ENCODE measurements around the gene SCRN1. TPM values are rescaled to one million over a fixed set of nuclear protein-coding genes. Genes with fewer than 3 reads are reported as not detected.

SCRN1 gene
- total and polyA plus RNA-seq, 2 experiments from 2014 or later, result 47.1 to 73.5 TPM

- 78% methylated on average over 3 of the region's 3 CpGs for WGBS (ENCODE audit: low lambda C conversion rate, missing lambda C conversion rate)
- H3K79me2 ChIP-seq, result no peaks in the 10 kb centered on the region
- no peak for DNase-seq (ENCODE audit: low spot score)
- no peaks in the 10 kb centered on the region for H4K20me1 ChIP-seq (ENCODE audit: insufficient read depth, poor library complexity, severe bottlenecking)
- no peaks in the 10 kb centered on the region for H3K27me3 ChIP-seq
- H3K4me2 ChIP-seq, result no peak overlapping the region
- TF ChIP-seq EZH2 (IDR thresholded peaks at IDR 0.05; ENCODE audit: borderline replicate concordance) (no peak), EZH2phosphoT487 (IDR thresholded peaks at IDR 0.05; ENCODE audit: low read depth, severe bottlenecking, unreplicated experiment) (no peak), CTCF (IDR thresholded peaks at IDR 0.05; ENCODE audit: poor library complexity) (no peak)
- no peaks in the 10 kb centered on the region for H3K4me1 ChIP-seq (ENCODE audit: insufficient read depth)
- H2AFZ ChIP-seq, result no peak overlapping the region
- no peaks in the 10 kb centered on the region for H3K9me2 ChIP-seq (replicated peaks; ENCODE audit: insufficient read depth)
- no peaks in the 10 kb centered on the region for H3K36me3 ChIP-seq (replicated peaks; ENCODE audit: insufficient read depth, low read depth)
- no peaks in the 10 kb centered on the region for H3K9me3 ChIP-seq (ENCODE audit: low read depth)
- H3K27ac ChIP-seq, result no peak overlapping the region
- H3K4me3 ChIP-seq, result no peak overlapping the region
These were observed 112.4 kb downstream of the SCRN1 start for GRCh38 chr7:29877196-29877595.

- Histone ChIP-seq H3K4me2 (no peak overlapping the region), H3K36me3 (replicated peaks; ENCODE audit: insufficient read depth, low read depth) (no peaks in the 10 kb centered on the region), H3K27me3 (no peaks in the 10 kb centered on the region), H3K4me1 (ENCODE audit: insufficient read depth) (no peaks in the 10 kb centered on the region), H2AFZ (no peak overlapping the region), H3K79me2 (no peaks in the 10 kb centered on the region), H4K20me1 (ENCODE audit: insufficient read depth, poor library complexity, severe bottlenecking) (no peaks in the 10 kb centered on the region), H3K9me2 (replicated peaks; ENCODE audit: insufficient read depth) (no peaks in the 10 kb centered on the region), H3K9me3 (ENCODE audit: low read depth) (no peaks in the 10 kb centered on the region), H3K4me3 (no peak overlapping the region), H3K27ac (no peak overlapping the region)
- no peak for DNase-seq (ENCODE audit: low spot score)
- 92% methylated on average over 13 of the region's 13 CpGs for WGBS (ENCODE audit: low lambda C conversion rate, missing lambda C conversion rate)
- TF ChIP-seq EZH2 (IDR thresholded peaks at IDR 0.05; ENCODE audit: borderline replicate concordance), result no peak
- no peak for TF ChIP-seq CTCF (IDR thresholded peaks at IDR 0.05; ENCODE audit: poor library complexity)
- no peak for TF ChIP-seq EZH2phosphoT487 (IDR thresholded peaks at IDR 0.05; ENCODE audit: low read depth, severe bottlenecking, unreplicated experiment)
These were observed 113.9 kb downstream of the SCRN1 start for GRCh38 chr7:29875741-29876140.

GRCh38 chr7:29873644-29874294 is 115.8 kb downstream of the SCRN1 start:
- H3K9me2 ChIP-seq (replicated peaks; ENCODE audit: insufficient read depth), result no peaks in the 10 kb centered on the region
- WGBS (ENCODE audit: low lambda C conversion rate, missing lambda C conversion rate), result 100% methylated on average over 4 of the region's 4 CpGs
- no peaks in the 10 kb centered on the region for H3K9me3 ChIP-seq (ENCODE audit: low read depth)
- H3K4me3 ChIP-seq, result no peak overlapping the region
- H3K4me1 ChIP-seq (ENCODE audit: insufficient read depth), result no peaks in the 10 kb centered on the region
- DNase-seq (ENCODE audit: low spot score), result no peak
- H3K27ac ChIP-seq, result no peak overlapping the region
- H2AFZ ChIP-seq, result no peak overlapping the region
- H3K27me3 ChIP-seq, result no peaks in the 10 kb centered on the region
- no peaks in the 10 kb centered on the region for H3K36me3 ChIP-seq (replicated peaks; ENCODE audit: insufficient read depth, low read depth)
- H4K20me1 ChIP-seq (ENCODE audit: insufficient read depth, poor library complexity, severe bottlenecking), result no peaks in the 10 kb centered on the region
- H3K79me2 ChIP-seq, result no peaks in the 10 kb centered on the region
- TF ChIP-seq CTCF (IDR thresholded peaks at IDR 0.05; ENCODE audit: poor library complexity), result no peak
- no peak for TF ChIP-seq EZH2phosphoT487 (IDR thresholded peaks at IDR 0.05; ENCODE audit: low read depth, severe bottlenecking, unreplicated experiment)
- no peak for TF ChIP-seq EZH2 (IDR thresholded peaks at IDR 0.05; ENCODE audit: borderline replicate concordance)
- H3K4me2 ChIP-seq, result no peak overlapping the region

Data from hepatocyte (in vitro differentiated cells).